HEK293 (cell line): ENCODE measurements around the gene CERS3.

Source experiments
- CTCF ChIA-PET: fragments of 350-600 bp; formaldehyde crosslinking; extraction: SDS; loops from one replicate; lab custom pipeline; 2021; ENCODE audit warnings: antibody characterized with exemption; lab: Yijun Ruan, JAX
- POLR2A ChIA-PET: fragments of 300-600 bp; formaldehyde crosslinking; extraction: SDS; loops from one replicate; lab custom pipeline; 2020; ENCODE audit warnings: antibody characterized with exemption, inconsistent platforms; lab: Yijun Ruan, JAX
- H3K27ac ChIP-seq: fragments of 200-500 bp; sonication (Bioruptor generic); 2 replicates; pipeline ENCODE4 v1.5.1; 2014; ENCODE audit warnings: low read depth, low read length, control low read depth, inconsistent platforms; ENCODE audit errors: extremely low read depth
- H3K36me3 ChIP-seq, 2 experiments: fragments of 200-500 bp in 1 of 2; sonication (Bioruptor generic) in 1 of 2; 1 replicate in 1 of 2; 2 replicates in 1 of 2; pipeline ENCODE4 v1.5.1; 2014 to 2017; ENCODE audit warnings: inconsistent platforms in 2 of 2, low read length in 2 of 2; ENCODE audit not compliant: control insufficient read depth in 2 of 2, insufficient read depth in 1 of 2
- H3K4me1 ChIP-seq: fragments of 200-500 bp; sonication (Bioruptor generic); 2 replicates; pipeline ENCODE4 v1.5.1; 2014; ENCODE audit warnings: mild to moderate bottlenecking, low read length, inconsistent platforms; ENCODE audit not compliant: control insufficient read depth, insufficient read depth
- H3K4me3 ChIP-seq: 2 replicates; pipeline ENCODE4 v1.5.1; 2011; ENCODE audit warnings: low read depth, mild to moderate bottlenecking, control low read depth, low read length, moderate library complexity
- H3K9me3 ChIP-seq: fragments of 200-500 bp; sonication (Bioruptor generic); 2 replicates; pipeline ENCODE4 v1.5.1; 2014; ENCODE audit warnings: low read depth, low read length, inconsistent platforms; ENCODE audit not compliant: control insufficient read depth, insufficient read depth
- BCL11B ChIP-seq: fragments of 450-650 bp; formaldehyde crosslinking; IDR thresholded peaks from 2 replicates; pipeline ENCODE4 v1.5.1; 2016; ENCODE audit warnings: low read depth, missing biosample characterization, missing genetic modification characterization
- EGR2 ChIP-seq: fragments of 450-650 bp; formaldehyde crosslinking; IDR thresholded peaks from 2 replicates; pipeline ENCODE4 v1.5.1; 2016; ENCODE audit warnings: low read depth, missing biosample characterization, missing genetic modification characterization
- GLI2 ChIP-seq: fragments of 450-650 bp; formaldehyde crosslinking; IDR thresholded peaks from 2 replicates; pipeline ENCODE4; 2017; ENCODE audit warnings: missing biosample characterization, missing genetic modification characterization, low read depth, borderline replicate concordance
- PRDM1 ChIP-seq: fragments of 450-650 bp; formaldehyde crosslinking; IDR thresholded peaks from 2 replicates; pipeline ENCODE4; 2016; ENCODE audit warnings: missing biosample characterization, missing genetic modification characterization
- REST ChIP-seq: fragments of 450-650 bp; formaldehyde crosslinking; IDR thresholded peaks from 2 replicates; pipeline ENCODE4 v1.5.1; 2016; ENCODE audit warnings: missing biosample characterization, missing genetic modification characterization
- SP3 ChIP-seq: fragments of 450-650 bp; formaldehyde crosslinking; IDR thresholded peaks from 2 replicates; pipeline ENCODE4 v1.5.1; 2016; ENCODE audit warnings: missing biosample characterization, missing genetic modification characterization
- TCF7L2 ChIP-seq: IDR thresholded peaks from 2 replicates; pipeline ENCODE4 v1.6.1; 2011; ENCODE audit warnings: low read depth, mild to moderate bottlenecking, inconsistent platforms, low read length, moderate library complexity, borderline replicate concordance
- ZBTB44 ChIP-seq: fragments of 450-650 bp; IDR thresholded peaks from 2 replicates; pipeline ENCODE4 v1.5.1; 2018; ENCODE audit warnings: missing biosample characterization, mild to moderate bottlenecking, missing genetic modification characterization
- ZBTB48 ChIP-seq: fragments of 450-650 bp; formaldehyde crosslinking; IDR thresholded peaks from 2 replicates; pipeline ENCODE4 v1.5.1; 2016; ENCODE audit warnings: missing biosample characterization, missing genetic modification characterization
- ZNF202 ChIP-seq: fragments of 450-650 bp; formaldehyde crosslinking; IDR thresholded peaks from 2 replicates; pipeline ENCODE4 v1.5.1; 2016; ENCODE audit warnings: missing biosample characterization, missing genetic modification characterization, borderline replicate concordance
- ZNF223 ChIP-seq: fragments of 450-650 bp; formaldehyde crosslinking; IDR thresholded peaks from 2 replicates; pipeline ENCODE4 v1.5.1; 2016; ENCODE audit warnings: missing biosample characterization, missing genetic modification characterization
- ZNF501 ChIP-seq: fragments of 450-650 bp; formaldehyde crosslinking; IDR thresholded peaks from 2 replicates; pipeline ENCODE4 v1.5.1; 2016; ENCODE audit warnings: missing biosample characterization, missing genetic modification characterization
- ZNF548 ChIP-seq: fragments of 450-650 bp; formaldehyde crosslinking; IDR thresholded peaks from 2 replicates; pipeline ENCODE4 v1.5.1; 2016; ENCODE audit warnings: missing biosample characterization, missing genetic modification characterization
- ZNF660 ChIP-seq: fragments of 450-650 bp; IDR thresholded peaks from 2 replicates; pipeline ENCODE4 v1.5.1; 2018; ENCODE audit warnings: missing biosample characterization, mild to moderate bottlenecking, missing genetic modification characterization
- ZNF692 ChIP-seq: fragments of 450-650 bp; formaldehyde crosslinking; IDR thresholded peaks from 2 replicates; pipeline ENCODE4 v1.5.1; 2016; ENCODE audit warnings: missing biosample characterization, missing genetic modification characterization
- ZNF776 ChIP-seq: fragments of 450-650 bp; formaldehyde crosslinking; IDR thresholded peaks from 2 replicates; pipeline ENCODE4 v1.5.0; 2017; ENCODE audit warnings: missing biosample characterization, missing genetic modification characterization, borderline replicate concordance
- ZNF777 ChIP-seq: fragments of 450-650 bp; formaldehyde crosslinking; IDR thresholded peaks from 2 replicates; pipeline ENCODE4 v1.5.1; 2017; ENCODE audit warnings: missing biosample characterization, missing genetic modification characterization, borderline replicate concordance
- ZNF843 ChIP-seq: fragments of 450-650 bp; formaldehyde crosslinking; IDR thresholded peaks from 2 replicates; pipeline ENCODE4 v1.5.1; 2016; ENCODE audit warnings: missing biosample characterization, missing genetic modification characterization
- ZSCAN4 ChIP-seq: fragments of 450-650 bp; formaldehyde crosslinking; IDR thresholded peaks from 2 replicates; pipeline ENCODE4 v1.5.1; 2017; ENCODE audit warnings: missing biosample characterization, missing genetic modification characterization

Gene CERS3

GRCh38 chr15:100501117-100501516 is 27.6 kb downstream of the CERS3 start:
- CTCF ChIA-PET, result interaction anchor here (0.7 to 1.5 kb wide), 2 partner anchors 71 to 193 kb away, joined by 3 to 6 read pairs; no protein-coding TSS in a partner anchor
- no peak for TF ChIP-seq ZNF223 (tag by site-specific recombination)
- TF ChIP-seq, all 188 proteins: peak for 0
- POLR2A ChIA-PET, result no interaction called here
- Histone ChIP-seq H3K4me1 (peaks cover 3% of the 10 kb centered on the region; the same call in 1 of the 2 replicates), H3K9me3 (no peaks in the 10 kb centered on the region), H3K4me3 (no peak overlapping the region), H3K36me3 (no peaks in the 10 kb centered on the region), H3K27ac (no peak overlapping the region)

- CTCF ChIA-PET, result interaction anchor here (0.7 to 1.5 kb wide), 2 partner anchors 72 to 193 kb away, joined by 3 to 6 read pairs; no protein-coding TSS in a partner anchor
- Histone ChIP-seq H3K9me3 (no peaks in the 10 kb centered on the region), H3K4me3 (no peak overlapping the region), H3K36me3 (no peaks in the 10 kb centered on the region), H3K27ac (no peak overlapping the region)
- TF ChIP-seq EGR2, result no peak
- 0 out of 2 replicates have a peak, but pooled peaks have one; percentile 31 for TF ChIP-seq REST (tag by site-specific recombination)
- TF ChIP-seq SP3 (tag by site-specific recombination), result no peak
- TF ChIP-seq, all 188 proteins: peak for 1
- peaks cover 3% of the 10 kb centered on the region; the same call in 1 of the 2 replicates for H3K4me1 ChIP-seq
- POLR2A ChIA-PET, result no interaction called here
Observed at GRCh38 chr15:100500226-100500990, 28.3 kb downstream of the CERS3 start.

- CTCF ChIA-PET, result interaction anchor here (0.5 kb wide), 1 partner anchor 256 kb away, joined by 3 read pairs; no protein-coding TSS in a partner anchor
- H3K9me3 ChIP-seq, result no peaks in the 10 kb centered on the region; the same call in 1 of the 2 replicates
- H3K36me3 ChIP-seq, result no peaks in the 10 kb centered on the region
- H3K4me1 ChIP-seq, result peaks cover 3% of the 10 kb centered on the region; the same call in 1 of the 2 replicates
- TF ChIP-seq ZNF202 (tag by site-specific recombination) (no peak), ZNF501 (tag by site-specific recombination) (no peak), PRDM1 (tag by site-specific recombination) (no peak), ZNF776 (no peak), ZNF223 (tag by site-specific recombination) (no peak)
- TF ChIP-seq, all 188 proteins: peak for 0
- POLR2A ChIA-PET, result no interaction called here
- no peak overlapping the region for H3K27ac ChIP-seq
- no peak overlapping the region for H3K4me3 ChIP-seq
Observed at GRCh38 chr15:100495861-100496260, 32.9 kb downstream of the CERS3 start.

- POLR2A ChIA-PET, result no interaction called here
- no peak for TF ChIP-seq ZNF548
- no peak for TF ChIP-seq ZNF692 (tag by site-specific recombination)
- TF ChIP-seq ZNF501 (tag by site-specific recombination), result no peak
- no peak for TF ChIP-seq GLI2
- no peak for TF ChIP-seq ZBTB48 (tag by site-specific recombination)
- no peak for TF ChIP-seq ZNF660
- TF ChIP-seq TCF7L2, result no peak
- no peak for TF ChIP-seq ZBTB44 (tag by site-specific recombination)
- TF ChIP-seq BCL11B (tag by site-specific recombination), result no peak
- no peak for TF ChIP-seq ZNF777 (tag by site-specific recombination)
- no peak for TF ChIP-seq ZSCAN4 (tag by site-specific recombination)
- no peak for TF ChIP-seq ZNF843 (tag by site-specific recombination)
Observed at GRCh38 chr15:100493213-100493612, 35.5 kb downstream of the CERS3 start.

More at GRCh38 chr15:100493213-100493612, 35.5 kb downstream of the CERS3 start:
- Histone ChIP-seq H3K4me3 (no peak overlapping the region), H3K27ac (no peak overlapping the region), H3K9me3 (no peaks in the 10 kb centered on the region; the same call in 1 of the 2 replicates), H3K4me1 (no peaks in the 10 kb centered on the region), H3K36me3 (no peaks in the 10 kb centered on the region)
- CTCF ChIA-PET, result no interaction called here
